ENCODE data around the gene TFF2.

DNA sequence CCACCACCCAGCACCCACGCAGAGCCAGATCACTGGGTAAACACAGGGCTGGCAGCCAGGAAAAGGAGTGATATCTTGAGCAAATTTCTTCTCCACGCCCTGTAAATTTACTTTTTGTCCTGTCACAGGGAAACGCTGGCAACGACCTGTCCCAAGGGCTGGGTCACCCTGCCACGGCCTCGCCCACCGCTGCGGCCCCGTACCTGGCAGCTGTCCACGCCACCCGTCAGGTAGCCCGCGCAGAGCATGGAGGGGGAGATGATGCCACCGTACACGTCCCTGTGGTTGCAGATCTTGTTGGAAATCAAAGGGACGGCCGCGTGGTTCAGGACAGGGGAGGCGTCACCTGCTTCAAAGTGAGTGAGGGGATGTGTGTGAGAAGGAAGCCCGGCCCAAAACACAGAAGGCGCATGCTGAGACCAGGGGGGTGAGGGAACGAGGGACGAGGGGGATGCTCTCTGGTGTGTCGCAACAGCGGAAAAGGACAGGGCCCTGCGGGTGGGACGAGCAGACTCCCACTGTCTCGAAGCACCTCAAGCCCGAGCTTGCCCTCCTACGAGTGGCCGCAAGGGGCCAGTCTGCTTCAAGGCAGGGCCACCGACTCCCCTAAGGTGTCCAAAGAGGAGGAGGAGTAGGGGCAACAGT is 25.7 kb upstream of the TFF2 start:
- peak in 1 of 3 donors; percentile 6 for TF ChIP-seq POLR2AphosphoS5 (IDR thresholded peaks at IDR 0.05)
- TF ChIP-seq, protein P1, sequence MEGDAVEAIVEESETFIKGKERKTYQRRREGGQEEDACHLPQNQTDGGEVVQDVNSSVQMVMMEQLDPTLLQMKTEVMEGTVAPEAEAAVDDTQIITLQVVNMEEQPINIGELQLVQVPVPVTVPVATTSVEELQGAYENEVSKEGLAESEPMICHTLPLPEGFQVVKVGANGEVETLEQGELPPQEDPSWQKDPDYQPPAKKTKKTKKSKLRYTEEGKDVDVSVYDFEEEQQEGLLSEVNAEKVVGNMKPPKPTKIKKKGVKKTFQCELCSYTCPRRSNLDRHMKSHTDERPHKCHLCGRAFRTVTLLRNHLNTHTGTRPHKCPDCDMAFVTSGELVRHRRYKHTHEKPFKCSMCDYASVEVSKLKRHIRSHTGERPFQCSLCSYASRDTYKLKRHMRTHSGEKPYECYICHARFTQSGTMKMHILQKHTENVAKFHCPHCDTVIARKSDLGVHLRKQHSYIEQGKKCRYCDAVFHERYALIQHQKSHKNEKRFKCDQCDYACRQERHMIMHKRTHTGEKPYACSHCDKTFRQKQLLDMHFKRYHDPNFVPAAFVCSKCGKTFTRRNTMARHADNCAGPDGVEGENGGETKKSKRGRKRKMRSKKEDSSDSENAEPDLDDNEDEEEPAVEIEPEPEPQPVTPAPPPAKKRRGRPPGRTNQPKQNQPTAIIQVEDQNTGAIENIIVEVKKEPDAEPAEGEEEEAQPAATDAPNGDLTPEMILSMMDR (IDR thresholded peaks at IDR 0.05) = peak in 2 of 5 experiments; percentile 22 to 64
- TF ChIP-seq POLR2A (IDR thresholded peaks at IDR 0.05) = peak; percentile 30

Data from transverse colon (tissue), 4 donors.